Measurements from ENCODE around the gene ZNF385B.
A peak's percentile ranks its signal among the peaks of the same experiment; 100 is the strongest.

The ZNF385B gene

DNA sequence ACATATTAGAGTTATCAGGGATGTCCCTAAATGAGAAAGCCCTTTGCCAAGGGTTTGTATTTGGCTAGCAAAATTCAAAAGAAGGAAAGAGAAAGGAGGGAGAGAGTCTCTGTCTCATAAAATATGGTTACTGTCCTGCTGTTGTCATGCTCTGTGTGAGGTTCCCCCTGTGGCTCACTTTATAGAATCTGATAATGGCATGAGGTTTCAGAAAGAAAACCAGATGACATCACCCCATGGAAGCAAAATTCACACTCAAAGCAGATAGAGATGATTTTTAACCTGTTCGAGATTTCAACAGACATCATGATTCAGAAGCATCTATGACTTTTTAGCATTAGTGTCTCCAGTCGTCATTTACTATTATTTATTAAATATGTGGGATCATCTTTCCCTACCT is 431.8 kb downstream of the ZNF385B start:
- DNase-seq = no peak

DNA sequence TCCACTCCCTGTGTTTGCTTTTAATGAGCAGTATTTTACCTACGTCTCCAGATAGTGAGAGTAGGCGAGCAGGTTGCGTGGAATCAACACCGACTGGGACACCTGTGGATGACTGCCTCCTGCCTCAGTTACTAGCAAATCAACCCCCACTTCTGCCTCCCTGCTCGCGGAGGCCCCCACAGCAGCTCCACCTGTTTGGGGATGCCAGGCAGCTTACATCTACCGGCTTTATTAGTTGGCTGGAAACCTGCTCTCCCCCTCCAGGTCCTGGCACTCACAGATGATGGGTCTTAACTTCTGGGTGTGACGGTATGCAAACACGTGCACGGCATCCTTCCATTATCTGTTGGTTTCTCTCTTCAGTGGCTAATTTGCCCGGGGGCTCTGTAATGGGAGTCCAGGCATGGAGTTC is 432.3 kb downstream of the ZNF385B start:
- no peak for DNase-seq

DNA sequence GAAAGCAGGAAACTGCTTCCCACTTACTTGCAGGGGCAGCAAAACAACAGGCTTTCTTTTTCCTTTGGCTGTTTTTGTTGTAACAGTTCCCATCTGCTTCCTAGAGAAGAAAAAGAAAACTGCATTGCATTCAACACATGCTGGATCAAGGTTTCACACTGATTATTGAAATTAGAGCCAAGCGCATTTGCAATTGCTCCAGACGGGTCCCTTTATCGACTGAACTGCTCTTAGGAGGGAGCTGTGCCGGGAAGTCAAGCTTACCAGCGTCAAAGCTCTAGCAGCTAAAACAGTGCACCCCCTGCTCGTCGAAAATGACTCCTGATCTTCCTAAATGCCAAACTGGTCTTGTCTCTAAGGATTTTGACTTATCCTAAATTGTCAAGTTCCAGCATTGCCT is 432.8 kb downstream of the ZNF385B start:
- peak; percentile 64 for DNase-seq

DNA sequence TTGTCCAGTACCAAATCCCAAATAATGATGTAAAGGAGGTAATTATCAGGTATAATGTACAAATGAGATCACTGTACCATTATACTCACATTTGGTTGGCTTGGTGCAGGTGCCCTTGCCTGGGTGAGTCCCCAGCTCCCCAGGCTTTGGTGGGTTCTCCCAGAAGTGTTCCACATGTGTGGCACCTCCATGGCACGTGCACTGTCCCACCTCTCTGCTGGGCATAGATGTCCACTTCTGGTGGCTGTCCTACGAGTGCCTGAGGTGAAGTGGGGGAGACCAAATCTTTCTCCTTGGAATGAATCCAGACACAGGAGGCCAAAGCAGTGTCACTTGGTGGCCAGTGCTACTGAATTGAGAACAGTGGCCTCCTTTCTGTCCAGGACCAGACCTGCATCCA is 434.3 kb downstream of the ZNF385B start:
- DNase-seq = no peak

DNA sequence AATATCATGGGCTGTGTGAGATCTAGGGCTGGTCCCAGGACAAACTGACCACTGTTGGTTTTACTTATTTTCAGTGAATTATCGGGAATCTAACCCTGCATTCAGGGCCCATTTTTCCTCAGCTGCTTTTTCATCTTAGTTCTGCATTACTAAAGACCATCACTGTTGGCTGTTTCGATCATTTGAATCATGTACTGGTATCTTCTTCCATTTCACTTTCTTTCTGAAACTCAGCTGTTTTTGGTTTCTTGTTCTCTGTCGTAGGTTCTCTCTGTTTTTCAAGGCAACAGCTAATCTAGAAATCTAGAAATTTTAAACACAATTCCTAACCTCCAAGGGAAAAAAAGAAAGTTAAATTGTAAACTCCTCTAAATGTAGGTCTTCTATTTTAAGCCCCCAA is 436.8 kb downstream of the ZNF385B start:
- no peak for DNase-seq

DNA sequence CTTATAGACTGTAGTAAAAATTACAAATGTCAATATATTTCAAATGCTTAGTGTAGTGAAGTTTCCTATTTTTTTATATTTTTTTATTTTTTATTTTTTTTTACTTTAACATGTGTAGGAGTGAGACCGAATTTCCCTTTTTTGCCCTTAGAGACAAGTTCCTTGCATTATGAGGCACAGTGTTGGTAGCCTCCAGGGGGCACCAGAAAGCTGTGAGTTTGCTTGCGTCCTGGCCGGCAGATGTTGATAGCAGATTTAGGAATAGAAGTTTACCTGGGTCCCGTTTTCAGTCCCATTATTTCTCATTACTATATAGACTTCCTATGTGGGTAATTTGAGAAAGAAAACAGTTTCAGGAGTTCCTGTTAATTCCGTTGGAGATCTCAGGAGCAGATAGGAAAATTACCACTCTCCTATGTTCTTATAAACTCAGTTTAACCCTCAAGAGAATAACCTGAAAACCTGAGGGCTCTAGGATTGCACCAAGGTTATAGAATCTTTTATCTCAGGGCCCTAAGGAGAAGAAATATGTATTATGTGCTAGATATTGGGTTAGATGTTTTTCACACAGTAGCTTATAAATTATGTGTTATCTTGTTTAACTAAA is 439.3 kb downstream of the ZNF385B start:
- DNase-seq = peak; percentile 60

DNA sequence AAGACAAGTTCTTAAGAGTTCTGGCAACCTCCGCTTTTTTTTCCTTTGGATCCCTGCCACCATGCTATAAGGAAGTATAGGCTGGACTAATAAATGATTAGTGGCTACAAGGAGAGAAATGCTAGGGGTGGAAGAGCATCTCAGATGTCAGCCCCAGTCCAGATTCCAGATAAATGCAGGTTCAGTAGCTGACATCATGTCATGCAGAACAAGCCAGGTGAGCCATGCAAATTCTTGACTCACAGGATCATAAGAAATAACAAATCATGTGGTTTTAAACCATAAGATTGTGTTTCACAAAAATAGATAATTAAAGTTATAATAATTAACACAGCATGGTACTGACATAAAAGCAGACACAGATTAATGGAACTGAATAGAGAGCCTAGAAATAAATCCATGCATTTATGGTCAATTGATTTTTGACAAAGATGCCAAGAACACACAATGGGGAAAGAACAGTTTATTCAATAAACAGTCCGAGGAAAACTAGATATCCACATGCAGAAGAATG is 443.9 kb downstream of the ZNF385B start:
- no peak for DNase-seq

DNA sequence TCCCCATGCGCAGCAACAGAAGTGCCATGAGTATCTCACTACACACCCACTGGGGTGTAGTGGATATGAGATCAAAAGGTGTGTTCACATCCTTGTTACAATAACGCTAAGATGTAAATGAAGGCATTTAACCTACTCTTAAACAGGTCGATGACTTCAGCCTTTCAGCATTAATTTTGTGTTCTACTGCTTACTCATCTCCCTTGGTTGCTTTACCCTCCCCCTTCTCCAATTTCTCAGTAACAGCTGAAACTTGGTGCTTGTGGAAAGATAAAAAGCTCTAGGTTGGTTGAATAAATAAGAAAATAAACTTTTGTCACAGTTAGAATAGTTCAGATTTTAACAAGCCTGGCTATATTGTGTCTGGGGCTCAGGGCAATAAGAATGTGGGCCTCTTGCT is 449.3 kb downstream of the ZNF385B start:
- DNase-seq = no peak

DNA sequence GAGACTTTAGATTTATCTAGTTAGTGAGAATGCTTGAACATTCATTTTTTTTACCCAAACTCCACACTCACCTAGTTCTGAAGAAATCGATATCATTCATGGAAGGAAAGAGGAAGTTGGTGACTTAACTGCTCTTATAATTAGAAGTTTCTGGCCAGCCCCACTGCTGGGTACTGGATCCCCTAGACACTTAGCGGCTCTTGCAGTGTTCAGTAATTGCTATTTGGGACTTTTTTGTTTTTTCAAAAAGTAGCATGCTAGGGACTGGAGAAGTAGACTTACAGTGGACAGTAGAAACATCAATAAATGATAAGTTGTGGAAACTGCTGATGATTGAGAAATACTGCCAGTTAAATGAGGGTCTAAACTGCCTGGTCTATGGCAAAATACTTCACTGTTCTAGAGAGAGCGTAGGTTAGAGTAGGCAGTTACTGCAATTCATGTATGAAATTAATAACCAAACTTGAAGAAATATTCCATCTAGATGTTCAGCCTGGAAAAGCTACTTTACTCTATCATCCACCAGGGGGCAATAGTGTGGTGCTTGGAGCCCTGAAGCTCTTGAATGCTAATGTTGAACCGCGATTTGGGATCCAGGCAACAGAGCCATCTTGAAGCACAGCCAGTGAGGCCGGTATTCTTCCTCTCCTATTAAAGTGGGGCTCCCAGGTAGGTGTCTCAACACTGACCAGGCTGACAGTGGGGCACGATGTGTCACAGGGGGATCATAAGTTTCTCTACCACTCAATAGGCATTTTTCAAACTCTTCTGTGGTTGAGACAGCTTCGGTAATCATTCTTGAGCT is 450.7 kb downstream of the ZNF385B start:
- peak; percentile 56 for DNase-seq

DNA sequence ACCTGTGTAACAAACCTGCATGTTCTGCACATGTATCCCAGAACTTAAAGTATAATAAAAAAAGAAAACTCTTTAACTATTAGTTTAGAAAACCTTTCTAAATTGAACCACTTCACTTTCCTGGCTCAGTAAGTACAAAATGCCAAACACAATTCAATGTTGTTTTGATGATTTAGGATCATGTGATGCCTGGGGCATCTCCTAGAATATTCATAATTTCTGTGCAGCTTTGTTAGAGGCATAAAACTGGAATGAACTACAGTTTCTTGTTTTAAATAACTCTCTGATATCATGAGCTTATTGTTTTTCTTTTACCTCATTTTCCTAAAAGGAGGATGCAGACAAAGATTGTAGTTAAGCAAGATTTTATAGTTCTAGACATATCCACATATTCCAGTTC is 457.8 kb downstream of the ZNF385B start:
- no peak for DNase-seq

DNA sequence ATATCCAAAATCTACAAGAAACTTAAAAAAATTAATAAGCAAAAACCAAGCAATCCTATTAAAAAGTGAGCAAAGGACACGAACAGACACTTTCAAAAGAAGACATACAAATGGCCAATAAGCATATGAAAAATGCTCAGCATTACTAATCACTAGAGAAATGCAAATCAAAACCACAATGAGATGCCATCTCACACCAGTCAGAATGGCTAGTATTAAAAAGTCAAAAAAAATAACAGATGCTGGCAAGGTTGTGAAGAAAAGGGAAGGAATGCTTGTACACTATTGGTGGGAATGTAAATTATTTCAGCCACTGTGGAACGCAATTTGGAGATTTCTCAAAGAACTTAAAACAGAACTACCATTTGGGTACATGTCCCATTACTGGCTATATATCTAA is 467.9 kb downstream of the ZNF385B start:
- DNase-seq = no peak
